GM18867 (cell line): Measurements from ENCODE around the gene KLF13.

Source experiments
- ATAC-seq: cut with Tn5 transposase; IDR thresholded peaks from one replicate; pipeline ENCODE4 v1.9.1; 2021; ENCODE audit warnings: mild to moderate bottlenecking, moderate library complexity; ENCODE audit not compliant: unreplicated experiment

KLF13 gene

DNA sequence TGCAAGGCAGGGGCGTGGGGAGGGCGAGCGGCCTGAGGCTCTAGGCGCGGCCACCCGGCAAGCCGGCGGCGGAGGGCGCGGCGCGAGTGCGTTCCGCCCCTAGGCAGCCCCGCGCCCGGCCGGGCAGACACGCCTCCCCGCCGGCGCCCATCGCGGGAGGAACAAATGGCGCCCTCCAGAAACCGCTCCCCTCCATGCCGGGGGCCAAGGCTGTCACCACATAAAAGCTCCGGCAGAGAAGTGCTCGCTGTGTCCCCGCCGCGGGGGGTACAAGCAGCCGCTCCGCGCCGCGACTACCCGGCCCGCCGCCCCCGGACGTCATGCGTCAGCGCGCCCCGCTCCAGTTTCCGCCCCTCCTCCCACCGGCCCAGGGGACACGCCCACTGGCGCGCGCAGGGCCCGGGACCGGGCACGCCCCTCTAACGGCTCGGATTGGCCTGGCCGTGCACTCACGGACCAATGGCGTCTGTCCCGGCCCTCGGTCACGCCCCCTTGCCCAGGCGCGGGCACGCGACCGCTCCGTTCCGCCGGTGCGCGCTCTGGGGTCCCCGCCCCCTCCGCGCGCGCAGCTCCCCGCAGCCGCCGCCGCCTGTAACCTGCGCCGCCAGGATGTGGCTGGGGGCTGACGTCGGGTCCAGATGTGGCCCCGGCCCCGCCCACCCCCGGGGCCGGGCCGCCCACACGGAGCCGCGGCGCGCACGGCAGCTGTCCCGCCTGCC is at the start of gene KLF13:
Gene KLF13, plus strand, starts transcription at position 680 of the 719 bp plus-strand sequence. CDS start 378 bp downstream, outside the sequence.
- ATAC-seq, result peak; percentile 63

DNA sequence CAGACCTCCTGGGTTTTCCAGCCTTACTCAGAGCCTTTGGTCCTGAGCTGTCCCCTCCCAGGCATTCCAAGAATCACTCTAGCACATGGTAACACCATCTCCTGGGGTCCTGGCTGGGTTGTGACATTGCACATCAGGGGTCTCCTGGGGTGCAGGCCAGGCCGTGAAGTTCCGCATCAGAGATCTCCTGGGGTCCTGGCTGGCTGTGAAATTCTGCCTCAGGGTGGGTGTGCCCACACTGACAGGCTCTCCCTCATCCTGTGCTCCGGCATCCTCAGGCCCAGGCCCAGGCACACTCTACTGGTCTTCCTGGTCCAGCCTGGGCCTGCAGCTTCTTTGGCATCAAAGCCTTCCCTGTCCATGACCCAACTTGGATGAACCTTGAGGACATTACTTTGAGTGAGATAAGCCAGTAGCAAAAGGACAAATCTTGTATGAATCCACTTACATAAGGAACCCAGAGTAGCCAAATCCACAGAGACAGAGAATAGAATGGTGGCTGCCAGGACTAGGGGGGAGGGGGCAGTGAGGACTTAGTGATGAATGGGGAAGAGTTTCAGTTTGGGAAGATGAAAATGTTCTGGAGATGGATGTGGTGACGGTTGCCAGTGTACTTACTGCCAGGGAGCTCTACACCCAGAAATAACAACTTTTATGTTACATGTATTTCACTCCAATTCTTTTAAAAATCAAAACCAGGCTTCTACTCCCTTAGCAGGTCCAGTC is 49.1 kb upstream of the KLF13 start:
- no peak for ATAC-seq

DNA sequence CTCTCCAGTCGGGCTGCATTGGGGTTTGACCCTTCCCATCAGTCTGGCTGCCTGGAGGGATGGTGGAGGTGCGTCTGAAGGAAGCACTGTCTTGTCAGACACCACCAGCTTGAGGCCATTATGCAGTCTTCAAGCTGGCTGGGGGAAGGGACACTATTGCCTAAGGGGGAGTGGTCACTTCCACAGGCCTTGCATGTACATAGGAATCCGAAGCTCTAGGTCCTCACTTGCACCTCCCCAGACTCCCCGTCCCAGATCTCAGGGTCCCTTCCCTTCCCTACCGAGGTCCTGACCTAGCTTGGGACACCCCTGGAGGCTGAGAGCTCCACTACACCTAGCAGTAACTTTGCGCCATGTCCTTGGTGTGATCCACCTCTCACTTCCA is 48.6 kb upstream of the KLF13 start:
- ATAC-seq, result no peak

DNA sequence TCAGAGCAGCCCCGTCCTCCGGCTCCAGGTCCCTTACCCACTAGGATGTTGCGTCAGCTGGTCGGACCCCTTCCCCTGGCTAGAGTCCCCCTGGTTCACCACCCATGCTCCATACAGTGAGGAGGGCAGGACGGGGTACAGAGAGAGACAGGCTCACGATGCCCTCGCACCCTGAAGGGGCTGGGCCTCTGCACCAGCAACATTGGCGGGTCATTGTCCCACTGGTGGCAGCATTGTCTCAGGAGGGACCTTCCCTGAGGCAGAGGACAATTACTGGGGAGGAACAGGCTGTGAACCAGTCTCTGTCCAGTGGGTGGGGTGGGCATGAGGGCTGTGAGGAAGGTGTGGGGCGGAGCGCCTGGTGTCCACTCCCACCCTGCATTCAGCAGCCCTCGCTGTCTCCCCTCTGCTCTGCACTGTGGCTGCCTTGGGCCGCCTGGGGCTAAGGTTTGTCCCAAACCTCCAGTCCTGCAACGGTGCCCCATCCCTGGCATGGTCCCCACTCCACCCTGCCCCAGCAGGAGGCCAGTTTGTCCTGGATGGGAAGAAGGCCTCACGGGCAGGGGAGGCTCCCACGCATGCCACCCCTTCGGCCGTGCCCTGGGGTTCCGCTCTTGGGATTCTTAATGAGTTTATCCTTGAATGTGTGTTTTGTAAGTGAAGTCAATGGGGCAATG is 48.0 kb upstream of the KLF13 start:
- ATAC-seq, result no peak

DNA sequence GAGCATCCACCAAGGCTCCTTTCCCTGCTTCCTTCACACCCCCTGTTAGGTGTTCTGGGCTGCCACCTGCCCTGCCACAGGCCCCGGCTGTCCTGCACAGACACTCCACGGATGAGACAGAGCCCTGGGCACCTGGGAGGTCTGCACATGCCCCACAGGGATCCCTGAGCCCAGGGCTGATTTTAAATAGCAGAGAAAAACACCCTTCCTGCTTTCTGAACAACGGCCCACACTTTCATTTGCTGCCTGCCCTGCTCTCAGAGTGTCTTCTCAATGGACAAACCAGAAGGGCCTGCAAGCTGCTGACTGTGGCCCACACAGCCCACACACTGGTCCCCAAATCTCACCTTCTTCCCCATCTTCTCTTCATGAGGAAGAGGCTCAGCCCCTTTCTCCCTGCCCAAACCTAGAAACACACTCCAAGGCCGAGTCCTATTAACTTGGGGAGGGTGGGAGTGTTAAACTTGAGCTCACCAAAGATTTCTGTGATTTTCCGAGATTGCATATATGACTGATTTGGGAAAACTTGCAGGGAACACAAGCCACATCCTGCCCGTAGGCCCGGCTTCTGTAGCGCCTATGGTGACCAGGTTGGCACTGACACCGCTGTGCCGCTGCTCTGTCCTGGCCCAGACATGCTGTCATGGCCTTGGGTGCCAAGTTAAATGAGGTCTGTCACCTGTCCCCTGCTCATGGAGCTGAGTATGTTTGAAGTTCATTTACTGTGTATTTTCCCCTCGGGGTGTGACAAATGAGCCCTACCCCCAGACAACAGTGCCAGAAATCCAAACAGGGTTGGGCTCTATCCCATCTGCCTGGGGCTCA is 47.2 kb upstream of the KLF13 start:
- no peak for ATAC-seq

DNA sequence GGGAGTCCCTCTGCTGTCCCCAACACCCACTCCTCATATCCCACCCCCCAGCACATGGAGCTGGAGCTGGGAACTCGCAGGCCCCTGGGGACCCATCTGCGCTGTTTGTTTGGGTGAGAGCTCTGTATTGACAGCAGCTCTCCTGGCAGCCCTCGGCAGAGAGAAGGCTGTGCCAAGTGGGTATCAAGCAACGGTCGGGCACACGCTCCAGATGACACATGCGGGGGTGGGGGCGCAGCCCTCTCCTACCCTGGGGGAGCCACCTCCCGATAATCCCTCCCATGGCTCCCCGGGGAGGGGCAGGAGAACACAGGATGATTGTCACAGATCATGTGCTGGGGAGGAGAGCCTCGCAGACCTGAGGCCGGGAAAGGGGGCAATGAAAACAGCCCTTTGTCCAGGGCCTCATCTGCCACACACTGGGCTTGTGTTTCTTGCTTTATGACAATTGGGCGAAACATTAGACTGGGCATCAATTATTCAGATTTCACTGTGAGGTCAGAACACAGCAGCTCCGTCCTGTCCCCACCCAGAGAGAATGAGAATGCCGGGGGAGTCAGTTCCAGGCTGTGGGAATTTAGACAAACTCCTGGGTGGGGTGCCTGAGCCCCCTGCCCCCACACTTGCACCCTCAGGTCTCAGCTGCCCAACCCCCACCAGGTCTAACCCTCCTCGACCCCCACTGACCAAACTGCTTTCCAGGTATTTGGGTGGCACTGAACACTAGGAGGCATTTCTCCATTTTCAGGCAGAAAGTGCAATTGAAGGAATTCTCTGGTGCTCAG is 46.4 kb upstream of the KLF13 start:
- ATAC-seq, result no peak

DNA sequence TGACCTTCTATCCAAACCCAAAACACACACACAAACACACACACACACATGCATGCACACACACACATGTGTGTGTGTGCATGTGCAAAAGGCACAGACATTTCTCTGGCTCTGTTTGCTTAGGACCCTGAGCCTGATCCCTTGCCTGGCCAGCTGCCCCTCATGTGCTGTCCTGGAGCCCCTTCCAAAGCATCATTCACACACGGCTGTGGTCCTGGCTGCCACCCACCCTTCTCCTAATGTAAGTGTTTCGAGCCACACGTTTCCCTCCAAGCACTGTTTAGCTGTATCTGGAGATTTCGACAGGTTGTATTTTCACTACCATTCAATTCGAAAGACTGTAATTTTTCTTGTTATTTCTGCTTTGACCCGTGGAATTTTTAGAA is 45.8 kb upstream of the KLF13 start:
- no peak for ATAC-seq

DNA sequence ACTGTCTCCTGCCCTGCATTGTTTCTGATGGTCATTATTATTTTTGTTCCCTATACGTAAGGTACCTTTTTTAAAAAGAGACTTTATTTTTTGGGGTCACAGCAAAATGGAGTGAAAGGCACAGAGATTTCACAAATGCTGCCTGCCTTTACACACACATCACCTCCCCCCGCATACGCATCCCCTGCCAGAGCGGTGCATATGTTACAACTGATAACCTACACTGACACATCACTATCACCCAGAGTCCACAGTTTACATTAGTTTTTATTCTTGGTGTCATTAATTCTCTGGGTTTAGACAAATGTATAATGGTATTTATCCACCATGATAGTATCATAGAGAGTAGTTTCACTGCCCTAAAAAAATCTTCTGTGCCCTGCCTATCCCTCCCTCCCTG is 43.6 kb upstream of the KLF13 start:
- ATAC-seq, result no peak

DNA sequence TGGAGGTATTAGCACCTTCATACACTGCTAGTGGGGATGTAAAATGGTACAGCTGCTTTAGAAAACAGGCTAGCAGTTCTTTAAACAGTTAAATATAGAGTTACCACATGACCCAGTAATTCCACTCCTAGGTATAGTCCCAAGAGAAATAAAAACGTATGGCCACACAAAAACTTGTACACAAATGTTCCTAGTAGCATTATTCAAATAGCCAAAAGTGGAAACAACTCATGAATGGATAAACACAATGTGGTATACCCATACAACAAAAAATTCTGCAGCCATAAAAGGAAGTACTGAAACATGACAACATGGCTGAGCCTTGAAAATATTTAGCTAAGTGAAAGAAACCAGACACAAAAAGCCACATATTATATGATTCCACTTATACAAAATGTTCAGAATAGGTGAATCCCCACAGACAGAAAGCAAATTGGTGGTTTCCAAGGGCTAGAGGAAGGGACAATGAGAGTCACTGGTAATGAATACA is 40.8 kb upstream of the KLF13 start:
- ATAC-seq, result no peak

DNA sequence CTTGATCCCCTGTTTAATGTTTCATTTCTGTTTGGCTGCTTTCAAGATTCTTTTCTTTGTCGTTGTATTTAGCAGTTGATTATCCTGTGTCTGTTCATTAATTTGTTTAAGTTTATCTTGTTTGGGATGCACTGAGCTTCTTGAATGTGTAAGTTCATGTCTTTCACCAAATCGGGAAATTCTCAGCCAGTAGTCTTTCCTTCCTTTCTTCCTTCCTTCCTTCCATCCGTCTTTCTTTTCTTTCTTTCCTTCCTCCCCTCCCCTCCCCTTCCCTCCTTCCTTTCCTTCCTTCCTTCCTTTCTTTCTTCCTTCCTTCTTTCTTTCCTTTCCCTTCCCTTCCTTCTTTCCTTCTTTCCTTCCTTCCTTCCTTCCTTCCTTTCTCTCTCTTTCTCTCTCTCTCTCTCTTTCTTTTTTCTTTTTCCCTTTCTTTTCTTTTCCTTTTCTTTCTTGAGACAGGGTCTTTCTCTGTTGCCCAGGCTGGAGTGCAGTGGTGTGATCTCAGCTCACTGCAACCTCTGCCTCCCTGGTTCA is 35.5 kb upstream of the KLF13 start:
- no peak for ATAC-seq

DNA sequence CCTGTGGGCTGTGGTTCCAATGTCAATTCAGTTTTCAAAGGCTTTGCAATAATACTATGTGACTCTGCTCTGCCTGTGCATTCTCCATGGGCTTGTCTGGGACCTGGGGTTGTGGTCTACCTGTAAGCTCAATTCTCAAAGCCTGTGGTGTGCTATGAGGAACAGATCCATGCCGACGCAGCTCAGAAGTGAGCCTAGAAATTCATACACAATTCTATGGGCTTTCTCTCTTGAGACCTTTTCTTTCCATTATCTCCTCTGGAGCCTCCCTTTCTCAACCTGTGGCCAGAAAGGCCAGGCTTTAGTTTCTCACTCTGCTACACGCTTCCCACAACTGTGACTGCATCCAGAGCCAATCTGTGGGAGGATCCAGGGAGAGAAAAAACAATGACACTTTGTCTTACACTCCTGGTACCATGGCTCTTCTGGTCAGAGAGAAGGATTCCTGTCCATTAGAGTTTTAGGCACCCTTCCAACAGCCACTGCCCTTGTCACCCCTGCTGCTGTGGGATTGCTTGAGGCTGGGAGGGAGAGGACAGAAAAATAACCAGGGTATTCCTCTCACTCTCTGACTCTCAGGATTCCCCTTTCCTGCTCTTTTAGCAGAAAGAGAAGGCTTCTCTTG is 34.1 kb upstream of the KLF13 start:
- ATAC-seq, result no peak

DNA sequence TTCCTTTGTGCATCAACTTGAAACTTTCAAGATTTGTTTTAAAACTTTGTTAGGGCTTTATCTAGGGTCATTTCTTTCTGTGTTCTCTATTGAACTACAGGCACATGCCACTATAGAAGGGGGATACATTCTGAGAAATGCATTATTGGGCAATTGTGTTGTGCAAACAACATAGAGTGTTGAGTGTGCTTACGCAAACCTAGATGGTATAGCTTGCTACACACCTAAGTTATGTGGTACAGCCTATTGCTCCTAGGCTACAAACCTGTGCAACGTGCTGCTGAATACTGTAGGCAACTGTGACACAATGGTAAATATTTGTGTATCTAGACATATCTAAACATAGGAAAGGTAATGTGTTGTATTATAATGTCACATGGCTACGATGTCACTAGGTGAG is 33.0 kb upstream of the KLF13 start:
- no peak for ATAC-seq

DNA sequence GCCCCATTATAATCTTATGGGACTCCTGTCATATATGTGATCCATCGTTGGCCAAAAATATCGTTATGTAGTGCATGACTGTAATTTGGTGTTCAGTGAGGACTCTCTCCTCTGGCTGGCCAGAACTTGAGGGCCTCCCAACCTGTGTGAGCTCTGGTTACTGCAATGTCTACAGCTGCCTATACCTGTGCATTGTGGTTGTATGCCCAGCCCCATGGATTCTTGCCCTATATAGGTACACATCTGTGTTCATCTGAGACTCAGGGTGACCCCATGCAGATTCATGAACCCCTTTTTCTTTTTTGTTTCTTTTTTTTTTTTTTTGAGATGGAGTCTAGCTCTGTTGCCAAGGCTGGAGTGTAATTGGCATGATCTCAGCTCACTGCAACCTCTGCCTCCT is 32.6 kb upstream of the KLF13 start:
- ATAC-seq, result no peak

DNA sequence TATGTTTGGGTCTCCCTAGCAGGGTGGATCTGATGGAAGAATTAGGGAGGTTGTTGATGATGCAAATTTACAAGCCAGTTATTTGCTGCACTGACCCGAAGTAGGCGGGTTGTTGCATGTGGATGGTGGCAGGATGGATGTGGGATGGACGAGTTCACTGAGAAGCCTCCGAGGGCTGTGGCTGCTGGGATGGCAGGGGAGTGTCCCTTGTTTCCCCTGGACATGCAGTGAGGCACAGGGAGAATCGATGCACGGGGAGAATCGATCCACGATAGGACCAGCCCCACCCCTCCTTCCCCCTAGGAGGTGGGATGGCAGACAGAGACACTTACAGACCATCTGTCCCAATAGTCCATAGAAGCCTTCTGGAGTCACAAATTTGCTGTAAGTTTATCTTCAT is 31.0 kb upstream of the KLF13 start:
- no peak for ATAC-seq

DNA sequence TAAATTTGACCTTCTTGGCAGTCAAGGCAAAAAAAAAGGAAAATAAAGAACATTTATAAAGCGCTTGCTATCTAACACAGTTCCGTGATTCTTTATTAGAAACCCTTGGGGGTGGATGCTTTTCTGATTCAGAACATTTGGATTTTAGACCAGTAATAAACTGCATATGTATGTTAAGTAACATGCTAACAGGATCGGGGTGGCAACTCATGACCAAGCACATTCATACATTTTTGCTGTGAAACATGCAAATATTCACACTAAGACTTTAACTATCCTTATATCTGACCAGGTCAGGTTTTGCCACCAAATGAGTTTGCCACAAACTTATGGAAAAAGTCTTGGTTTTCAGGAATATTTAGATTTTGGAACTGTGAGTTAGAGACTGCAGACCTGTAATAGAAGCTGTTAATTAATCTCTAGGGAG is 30.4 kb upstream of the KLF13 start:
- ATAC-seq, result no peak

DNA sequence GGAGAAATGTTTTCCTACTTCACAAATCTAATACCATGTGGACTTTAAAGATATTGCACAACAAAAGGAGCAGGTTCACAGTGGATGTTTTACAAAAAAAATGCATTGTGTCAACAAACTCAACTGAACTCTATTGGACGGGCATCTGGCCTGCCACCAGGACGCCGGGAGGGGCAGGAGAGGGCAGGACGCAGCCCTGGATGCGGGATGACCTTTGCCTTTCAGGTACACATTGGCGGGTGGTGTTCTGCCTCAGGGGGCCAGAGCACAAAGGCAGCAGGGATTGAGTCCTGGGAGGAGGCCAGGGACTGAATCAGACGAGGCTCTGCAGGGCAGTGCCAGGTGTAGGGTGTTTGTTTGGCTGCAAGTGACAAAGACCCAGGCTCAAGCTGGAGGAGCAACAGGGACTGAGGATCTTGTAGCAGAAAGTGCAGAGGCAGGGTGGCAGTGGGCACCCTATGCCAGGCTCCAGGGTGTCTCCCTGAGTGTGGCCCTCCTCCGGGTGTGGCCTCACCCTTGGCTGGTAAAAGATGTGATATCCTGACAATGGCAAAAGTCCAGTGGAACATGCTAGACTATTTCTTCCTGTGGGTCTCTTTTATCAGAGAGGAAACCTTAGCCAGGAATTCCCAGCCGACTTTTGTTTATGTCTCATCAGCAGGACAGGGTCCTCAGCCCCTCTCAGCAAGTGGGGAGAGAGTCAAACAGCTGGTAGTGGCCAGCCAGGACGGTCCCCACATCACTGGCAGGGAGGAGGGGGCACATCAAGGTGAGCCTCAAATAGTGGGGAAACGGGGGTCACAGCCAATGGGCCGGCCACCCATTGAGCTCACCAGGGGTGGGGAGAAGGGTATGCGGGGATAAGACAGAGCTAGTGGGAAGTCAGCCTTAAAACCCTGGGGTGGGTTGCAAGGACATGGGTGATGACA is 29.7 kb upstream of the KLF13 start:
- ATAC-seq, result no peak

DNA sequence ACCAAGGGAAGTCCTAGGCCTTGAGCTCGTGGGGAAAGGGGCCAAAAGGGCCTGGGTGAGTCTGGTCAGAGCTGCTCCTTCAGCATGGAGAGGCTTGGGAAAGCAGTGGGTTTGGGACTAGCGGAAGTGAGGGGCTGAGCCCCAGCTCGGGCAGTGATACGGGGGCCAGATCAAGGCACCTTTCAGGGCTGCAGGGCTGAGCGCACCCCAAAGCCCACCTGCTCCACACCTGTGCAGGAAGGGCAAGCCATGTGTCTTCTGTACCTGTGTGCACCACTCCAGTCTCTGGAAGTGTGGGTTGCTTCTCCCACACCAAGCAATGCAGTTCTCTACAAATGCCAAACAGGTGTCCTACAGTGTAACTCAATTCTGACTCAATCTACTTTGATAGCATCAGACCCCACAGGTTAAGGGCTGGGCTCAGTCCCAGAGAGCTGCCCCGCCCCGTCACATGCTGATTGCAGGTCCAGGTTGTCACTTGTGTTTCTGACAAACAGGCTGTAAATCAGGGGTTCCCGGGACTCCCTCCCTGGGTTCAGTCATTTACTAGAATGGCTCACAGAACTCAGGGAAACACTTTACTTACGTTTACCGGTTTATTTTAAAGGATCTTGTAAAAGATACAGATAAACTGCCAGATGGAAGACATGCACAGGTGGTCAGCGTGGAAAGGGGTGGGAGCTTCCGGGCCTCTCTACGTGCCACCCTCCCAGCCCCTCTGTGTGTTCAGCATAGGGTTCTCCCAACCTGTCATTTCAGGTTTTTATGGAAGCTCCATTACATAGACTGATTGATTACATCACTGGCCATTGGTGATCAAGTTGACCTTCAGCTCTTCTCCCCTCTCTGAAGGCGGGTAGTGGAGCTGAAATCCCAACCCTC is 28.8 kb upstream of the KLF13 start:
- ATAC-seq, result no peak
